ENCODE data around the gene PIP.

GRCh38 chr7:143120691-143121405, 11.0 kb upstream of the PIP start:
- no peak for TF ChIP-seq POLR2AphosphoS5 (IDR thresholded peaks at IDR 0.05; ENCODE audit: borderline replicate concordance, low read depth, low read length)
- TF ChIP-seq EZH2 (IDR thresholded peaks at IDR 0.05), result no peak

Measured in SK-N-MC (cell line).